ENCODE measurements around the gene TSHZ2. TPM values are rescaled to one million over a fixed set of nuclear protein-coding genes. Genes with fewer than 3 reads are reported as not detected.

TSHZ2 gene
- total RNA-seq, 1 experiment from 2014 or later = 0.07 TPM

DNA sequence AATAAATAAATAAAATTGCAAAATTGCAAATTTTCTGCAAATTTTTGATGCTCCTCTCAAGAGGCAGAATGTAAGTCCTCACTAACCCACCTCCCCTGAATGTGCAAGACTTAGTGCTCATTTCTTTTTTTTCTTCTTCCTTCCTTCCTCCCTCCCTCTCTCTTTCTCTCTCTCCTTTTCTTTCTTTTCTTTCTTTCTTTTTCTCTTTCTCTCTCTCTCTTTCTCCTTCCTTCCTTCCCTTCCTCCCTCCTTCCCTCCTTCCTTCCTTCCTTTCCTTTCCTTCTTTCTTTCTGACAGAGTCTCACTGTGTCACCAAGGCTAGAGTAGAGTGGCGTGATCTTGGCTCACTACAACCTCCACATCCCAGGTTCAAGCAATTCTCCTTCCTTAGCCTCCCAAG lies 561.3 kb downstream of the TSHZ2 start (continued):
- TF ChIP-seq, protein P1, sequence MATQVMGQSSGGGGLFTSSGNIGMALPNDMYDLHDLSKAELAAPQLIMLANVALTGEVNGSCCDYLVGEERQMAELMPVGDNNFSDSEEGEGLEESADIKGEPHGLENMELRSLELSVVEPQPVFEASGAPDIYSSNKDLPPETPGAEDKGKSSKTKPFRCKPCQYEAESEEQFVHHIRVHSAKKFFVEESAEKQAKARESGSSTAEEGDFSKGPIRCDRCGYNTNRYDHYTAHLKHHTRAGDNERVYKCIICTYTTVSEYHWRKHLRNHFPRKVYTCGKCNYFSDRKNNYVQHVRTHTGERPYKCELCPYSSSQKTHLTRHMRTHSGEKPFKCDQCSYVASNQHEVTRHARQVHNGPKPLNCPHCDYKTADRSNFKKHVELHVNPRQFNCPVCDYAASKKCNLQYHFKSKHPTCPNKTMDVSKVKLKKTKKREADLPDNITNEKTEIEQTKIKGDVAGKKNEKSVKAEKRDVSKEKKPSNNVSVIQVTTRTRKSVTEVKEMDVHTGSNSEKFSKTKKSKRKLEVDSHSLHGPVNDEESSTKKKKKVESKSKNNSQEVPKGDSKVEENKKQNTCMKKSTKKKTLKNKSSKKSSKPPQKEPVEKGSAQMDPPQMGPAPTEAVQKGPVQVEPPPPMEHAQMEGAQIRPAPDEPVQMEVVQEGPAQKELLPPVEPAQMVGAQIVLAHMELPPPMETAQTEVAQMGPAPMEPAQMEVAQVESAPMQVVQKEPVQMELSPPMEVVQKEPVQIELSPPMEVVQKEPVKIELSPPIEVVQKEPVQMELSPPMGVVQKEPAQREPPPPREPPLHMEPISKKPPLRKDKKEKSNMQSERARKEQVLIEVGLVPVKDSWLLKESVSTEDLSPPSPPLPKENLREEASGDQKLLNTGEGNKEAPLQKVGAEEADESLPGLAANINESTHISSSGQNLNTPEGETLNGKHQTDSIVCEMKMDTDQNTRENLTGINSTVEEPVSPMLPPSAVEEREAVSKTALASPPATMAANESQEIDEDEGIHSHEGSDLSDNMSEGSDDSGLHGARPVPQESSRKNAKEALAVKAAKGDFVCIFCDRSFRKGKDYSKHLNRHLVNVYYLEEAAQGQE (IDR thresholded peaks at IDR 0.05; ENCODE audit: low read depth) = no peak
- TF ChIP-seq CTCF (IDR thresholded peaks at IDR 0.05 in 2 of 3, conservative IDR thresholded peaks at IDR 0.05 in 1 of 3; ENCODE audit: borderline replicate concordance in 1 of 3, insufficient read depth in 1 of 3, low read depth in 2 of 3, low read length in 2 of 3) = no peak
- no peak for TF ChIP-seq CBX3 (IDR thresholded peaks at IDR 0.05; ENCODE audit: low read depth)
- TF ChIP-seq, protein P2, sequence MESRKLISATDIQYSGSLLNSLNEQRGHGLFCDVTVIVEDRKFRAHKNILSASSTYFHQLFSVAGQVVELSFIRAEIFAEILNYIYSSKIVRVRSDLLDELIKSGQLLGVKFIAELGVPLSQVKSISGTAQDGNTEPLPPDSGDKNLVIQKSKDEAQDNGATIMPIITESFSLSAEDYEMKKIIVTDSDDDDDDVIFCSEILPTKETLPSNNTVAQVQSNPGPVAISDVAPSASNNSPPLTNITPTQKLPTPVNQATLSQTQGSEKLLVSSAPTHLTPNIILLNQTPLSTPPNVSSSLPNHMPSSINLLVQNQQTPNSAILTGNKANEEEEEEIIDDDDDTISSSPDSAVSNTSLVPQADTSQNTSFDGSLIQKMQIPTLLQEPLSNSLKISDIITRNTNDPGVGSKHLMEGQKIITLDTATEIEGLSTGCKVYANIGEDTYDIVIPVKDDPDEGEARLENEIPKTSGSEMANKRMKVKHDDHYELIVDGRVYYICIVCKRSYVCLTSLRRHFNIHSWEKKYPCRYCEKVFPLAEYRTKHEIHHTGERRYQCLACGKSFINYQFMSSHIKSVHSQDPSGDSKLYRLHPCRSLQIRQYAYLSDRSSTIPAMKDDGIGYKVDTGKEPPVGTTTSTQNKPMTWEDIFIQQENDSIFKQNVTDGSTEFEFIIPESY (IDR thresholded peaks at IDR 0.05; ENCODE audit: extremely low read depth, insufficient replicate concordance, low read length) = no peak

DNA sequence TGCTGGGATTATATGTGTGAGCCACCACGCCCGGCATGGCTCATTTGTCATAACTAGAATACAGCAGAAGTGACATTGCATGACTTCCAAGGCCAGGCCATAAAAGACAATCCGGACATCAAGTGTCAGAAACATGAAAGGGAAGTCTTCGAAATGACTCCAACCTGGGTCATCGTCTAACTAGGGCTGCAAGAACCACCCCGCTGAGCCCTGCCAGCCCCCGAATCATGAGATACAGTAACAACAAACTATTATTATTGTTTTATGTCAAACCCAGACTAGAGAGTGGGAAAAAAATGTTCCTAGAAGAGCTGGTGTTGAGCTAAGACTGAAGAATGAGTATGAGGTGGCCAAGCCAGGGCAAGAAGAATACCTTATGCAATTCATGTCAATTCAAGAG lies 561.9 kb downstream of the TSHZ2 start:
- ATAC-seq = no peak
- no peaks in the 10 kb centered on the region for H3K9me3 ChIP-seq (ENCODE audit: control insufficient read depth in 1 of 2, insufficient read depth in 1 of 2, low read depth in 1 of 2, low read length in 2 of 2)
- no peaks in the 10 kb centered on the region for H4K20me1 ChIP-seq (ENCODE audit: insufficient read depth)
- H2AFZ ChIP-seq (ENCODE audit: low read depth, low read length, poor library complexity, severe bottlenecking) = no peak overlapping the region
- RAD21 ChIA-PET (ENCODE audit: low non-redundant PET in 1 of 2, low total read pairs in 2 of 2, uncharacterized antibody in 2 of 2, unreplicated experiment in 2 of 2) = no interaction called here
- no peaks in the 10 kb centered on the region for H3K4me1 ChIP-seq (ENCODE audit: control insufficient read depth in 1 of 2, insufficient read depth in 2 of 2, low read length in 2 of 2)
- TF ChIP-seq ELF1 (IDR thresholded peaks at IDR 0.05; ENCODE audit: borderline replicate concordance, low read depth) = no peak
- TF ChIP-seq SIN3A (IDR thresholded peaks at IDR 0.05; ENCODE audit: low read depth) = no peak
- no peak for TF ChIP-seq ZNF274 (IDR thresholded peaks at IDR 0.05; ENCODE audit: low read depth, low read length)
- no peak for TF ChIP-seq CBX3 (IDR thresholded peaks at IDR 0.05; ENCODE audit: low read depth)
- TF ChIP-seq JUND (IDR thresholded peaks at IDR 0.05) = no peak
- TF ChIP-seq, protein P1 (IDR thresholded peaks at IDR 0.05; ENCODE audit: low read depth) = no peak
- no peak for TF ChIP-seq ZFX (IDR thresholded peaks at IDR 0.05)
- TF ChIP-seq RAD21 (IDR thresholded peaks at IDR 0.05; ENCODE audit: low read depth) = no peak
- TF ChIP-seq ATF3 (IDR thresholded peaks at IDR 0.05) = no peak
- BruUV-seq (replicated peaks) = no TSS peak
- H3K9me2 ChIP-seq (ENCODE audit: insufficient read depth) = no peaks in the 10 kb centered on the region
- POLR2A ChIA-PET = no interaction called here
- H3K36me3 ChIP-seq (ENCODE audit: control insufficient read depth in 1 of 2, insufficient read depth in 2 of 2, low read length in 2 of 2) = no peaks in the 10 kb centered on the region
- DNase-seq (ENCODE audit: low read depth, low spot score) = no peak
- intact Hi-C loops (cut with micrococcal nuclease) = no loop called here
- no peak overlapping the region for H3K9ac ChIP-seq (ENCODE audit: low read length)
- no peak overlapping the region for H3K4me2 ChIP-seq (ENCODE audit: low read length)
- CTCF ChIA-PET = no interaction called here
- H3K79me2 ChIP-seq (ENCODE audit: insufficient read depth, low read length) = no peaks in the 10 kb centered on the region
- H3K4me3 ChIP-seq (replicated peaks in 1 of 2; ENCODE audit: low read depth in 1 of 2, low read length in 2 of 2) = no peak overlapping the region
- no peaks in the 10 kb centered on the region for H3K27me3 ChIP-seq (ENCODE audit: insufficient read depth, low read length)
- H3K27ac ChIP-seq (ENCODE audit: low read depth, low read length) = no peak overlapping the region

All from HCT116 (cell line).